ENCODE results near the gene IGDCC3.

Gene IGDCC3

GRCh38 chr15:65388306-65389080 lies 10.7 kb upstream of the IGDCC3 start:
- DNase-seq (ENCODE audit: low spot score) = no peak

DNA sequence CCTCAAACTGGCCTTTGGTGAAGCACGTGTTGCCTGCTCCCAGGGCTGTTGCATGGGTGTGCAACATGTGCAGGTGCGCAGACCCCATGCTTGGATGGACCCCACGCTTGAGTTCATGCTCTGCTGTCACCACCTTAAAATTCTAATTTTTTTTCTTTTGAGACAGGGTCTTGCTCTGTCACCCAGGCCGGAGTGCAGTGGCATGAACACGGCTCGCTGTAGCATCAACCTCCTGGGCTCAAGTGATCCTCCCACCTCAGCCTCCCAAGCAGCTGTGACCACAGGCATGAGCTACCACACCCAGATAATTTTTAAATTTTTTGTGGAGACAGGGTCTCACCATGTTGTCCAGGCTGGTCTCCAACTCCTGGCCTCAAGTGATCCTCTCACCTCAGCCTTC lies 9.1 kb upstream of the IGDCC3 start:
- no peak for DNase-seq (ENCODE audit: low spot score)

- no peak for DNase-seq (ENCODE audit: low spot score)
Observed at GRCh38 chr15:65386376-65386775, 8.6 kb upstream of the IGDCC3 start.

DNA sequence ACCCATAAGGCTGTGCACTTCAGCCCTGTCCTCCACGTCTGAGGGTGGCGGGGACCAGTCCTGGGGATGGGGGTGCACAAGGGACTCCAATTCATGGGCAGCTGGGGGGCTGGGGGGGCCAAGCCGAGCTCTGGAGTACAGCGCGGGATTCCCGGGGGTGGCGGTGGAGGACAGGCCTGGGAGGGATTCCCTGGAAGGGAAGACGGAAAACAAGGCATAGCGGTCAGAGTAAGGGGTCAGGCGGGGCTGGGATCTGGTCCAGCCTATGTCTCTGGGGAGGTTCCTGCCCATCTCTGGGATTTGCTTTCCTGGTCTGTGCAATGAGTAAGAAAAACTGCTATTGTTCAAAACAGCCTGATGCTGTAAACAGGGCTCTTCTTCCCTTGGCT lies 8.1 kb upstream of the IGDCC3 start:
- DNase-seq (ENCODE audit: low spot score) = no peak

DNA sequence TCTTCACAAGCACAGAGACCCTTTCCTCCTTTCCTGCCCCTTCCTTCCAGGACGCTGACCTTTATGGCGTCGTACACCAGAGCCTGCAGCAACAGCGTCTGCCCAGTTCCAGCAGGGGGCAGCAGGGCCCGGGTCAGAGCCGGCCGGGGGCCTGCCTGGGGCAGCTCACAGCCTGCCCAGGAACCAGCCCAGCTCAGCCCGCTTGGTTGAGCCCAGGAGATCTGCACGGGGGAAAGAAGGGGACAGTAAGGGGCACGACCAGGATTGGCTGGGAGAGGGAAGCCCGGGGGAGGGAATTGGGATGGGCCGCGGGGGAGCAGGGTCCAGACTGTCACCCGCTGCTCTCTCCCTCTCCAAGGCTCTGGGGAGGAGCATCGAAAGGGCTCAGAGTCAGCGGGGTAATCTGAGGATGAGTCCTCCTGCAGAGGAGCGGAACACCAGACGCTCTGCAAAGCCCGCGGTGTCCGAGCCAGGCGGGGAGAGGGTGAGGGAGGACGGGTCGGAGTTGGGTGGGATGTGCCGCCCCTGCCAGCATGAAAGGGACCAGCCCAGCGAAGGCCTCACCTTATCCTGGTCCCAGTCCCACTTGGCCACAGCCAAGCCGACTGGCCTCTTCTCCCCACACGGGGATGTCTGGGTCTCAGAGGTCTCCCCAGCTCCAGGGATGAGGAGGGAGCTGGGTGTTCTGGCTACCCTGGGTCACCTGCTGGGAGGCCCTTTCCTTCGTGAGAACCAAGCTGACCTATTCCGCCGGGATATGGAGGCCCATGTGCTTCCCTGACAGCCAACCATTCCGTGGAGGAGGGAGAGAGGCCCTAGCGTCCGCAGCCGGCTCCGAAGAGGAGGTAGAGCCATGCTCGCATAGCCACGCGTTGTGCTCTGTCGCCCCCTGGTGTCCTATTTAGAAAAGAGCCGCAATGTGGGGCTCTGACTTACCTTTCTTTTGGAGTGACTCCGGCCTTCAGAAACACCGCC lies 7.4 kb upstream of the IGDCC3 start:
- peak; percentile 93 for DNase-seq (ENCODE audit: low spot score)

DNA sequence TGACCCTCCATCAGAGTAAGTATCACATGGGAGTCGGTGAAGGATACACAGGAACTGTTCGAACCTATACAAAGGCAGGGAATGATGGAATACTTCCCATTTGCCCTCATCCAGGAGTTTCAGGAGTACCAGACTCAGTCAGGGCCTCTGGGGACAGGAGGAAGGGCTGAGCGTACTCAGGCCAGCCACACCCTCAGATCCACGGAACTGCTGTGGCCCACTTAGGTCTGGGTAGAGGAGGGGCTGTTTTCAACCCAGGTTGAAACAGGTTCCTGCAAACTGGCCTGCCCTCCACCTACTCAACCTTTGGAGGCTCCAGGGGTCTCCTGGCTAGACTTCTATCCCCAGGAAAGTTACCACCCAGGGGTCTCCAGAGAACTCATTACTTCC lies 6.7 kb upstream of the IGDCC3 start:
- peak; percentile 35 for DNase-seq (ENCODE audit: low spot score)

- DNase-seq (ENCODE audit: low spot score) = no peak
Observed at GRCh38 chr15:65383991-65384390, 6.2 kb upstream of the IGDCC3 start.

GRCh38 chr15:65383456-65383855 lies 5.7 kb upstream of the IGDCC3 start:
- no peak for DNase-seq (ENCODE audit: low spot score)

GRCh38 chr15:65382921-65383320 lies 5.1 kb upstream of the IGDCC3 start:
- no peak for DNase-seq (ENCODE audit: low spot score)

DNA sequence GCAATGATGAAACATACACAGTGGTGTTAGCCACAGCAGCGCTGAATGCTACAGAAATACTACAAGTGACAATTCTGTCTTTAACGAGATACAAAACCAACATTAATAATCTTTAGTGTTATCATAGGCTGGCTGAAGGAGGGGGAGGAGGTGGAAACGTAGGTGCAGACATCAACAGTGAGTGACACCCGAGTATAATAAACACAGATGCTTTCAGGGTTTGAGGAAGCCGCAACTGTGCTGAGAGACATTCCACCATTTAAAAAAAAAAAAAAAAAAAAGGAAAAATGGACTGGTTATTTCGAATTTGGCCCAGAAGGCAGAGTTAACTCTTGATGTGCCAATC lies 4.3 kb upstream of the IGDCC3 start:
- DNase-seq (ENCODE audit: low spot score) = no peak

DNA sequence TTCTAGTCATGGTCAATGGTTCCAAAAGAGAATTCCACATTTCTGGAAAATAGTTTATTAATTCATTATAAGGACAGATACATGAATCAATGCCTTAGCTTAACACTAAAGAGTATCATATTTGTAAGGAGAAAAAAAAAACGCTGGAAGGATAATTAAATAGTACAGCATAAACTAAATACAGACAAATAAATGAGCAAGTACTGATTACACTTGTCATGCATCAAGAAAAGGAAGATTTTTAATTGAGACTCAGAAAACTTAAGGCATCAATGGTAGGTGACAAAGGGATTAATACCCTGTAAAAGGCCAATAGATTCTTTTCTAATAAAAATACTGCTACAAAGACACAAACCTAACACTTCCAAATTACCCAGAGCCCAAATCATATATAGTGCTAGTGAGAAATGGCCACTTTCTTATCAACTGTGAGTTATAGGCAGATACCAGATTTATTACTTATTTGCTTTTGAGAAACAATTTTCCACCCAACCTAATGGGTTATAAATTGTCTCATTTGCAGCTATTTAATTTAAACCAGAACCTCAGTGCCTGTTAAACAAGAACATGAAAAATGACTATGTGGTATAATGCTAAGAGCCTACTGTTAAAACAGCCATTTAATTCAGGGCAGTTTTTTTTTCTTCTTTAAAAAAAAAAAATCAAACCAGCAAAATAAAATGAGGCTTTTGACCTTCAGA lies 3.8 kb upstream of the IGDCC3 start:
- DNase-seq (ENCODE audit: low spot score) = no peak

DNA sequence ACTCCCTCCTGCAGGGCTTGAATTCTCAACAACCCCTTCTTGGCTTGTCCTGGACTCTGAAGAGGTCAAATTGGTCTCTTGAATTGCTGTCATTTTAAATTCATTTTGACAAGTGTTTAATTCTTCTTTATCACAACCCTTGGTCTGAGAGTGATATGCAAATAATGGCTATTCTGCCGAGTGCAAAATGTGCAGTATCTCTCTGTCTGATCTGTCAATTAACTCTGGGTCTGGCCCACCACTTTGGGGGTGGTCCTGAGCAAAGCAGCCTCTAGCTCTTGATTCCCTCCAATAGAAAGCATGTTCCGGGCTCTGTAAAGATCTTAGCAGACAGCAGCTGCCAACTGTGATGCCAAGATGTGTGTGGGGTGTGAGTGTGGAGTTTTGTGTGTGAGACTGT lies 2.2 kb upstream of the IGDCC3 start:
- DNase-seq (ENCODE audit: low spot score) = peak; percentile 76

- no peak for DNase-seq (ENCODE audit: low spot score)
Observed at GRCh38 chr15:65377105-65377975, 462 bp downstream of the IGDCC3 start.

- no peak for DNase-seq (ENCODE audit: low spot score)
Observed at GRCh38 chr15:65376767-65377104, 1.1 kb downstream of the IGDCC3 start.

DNA sequence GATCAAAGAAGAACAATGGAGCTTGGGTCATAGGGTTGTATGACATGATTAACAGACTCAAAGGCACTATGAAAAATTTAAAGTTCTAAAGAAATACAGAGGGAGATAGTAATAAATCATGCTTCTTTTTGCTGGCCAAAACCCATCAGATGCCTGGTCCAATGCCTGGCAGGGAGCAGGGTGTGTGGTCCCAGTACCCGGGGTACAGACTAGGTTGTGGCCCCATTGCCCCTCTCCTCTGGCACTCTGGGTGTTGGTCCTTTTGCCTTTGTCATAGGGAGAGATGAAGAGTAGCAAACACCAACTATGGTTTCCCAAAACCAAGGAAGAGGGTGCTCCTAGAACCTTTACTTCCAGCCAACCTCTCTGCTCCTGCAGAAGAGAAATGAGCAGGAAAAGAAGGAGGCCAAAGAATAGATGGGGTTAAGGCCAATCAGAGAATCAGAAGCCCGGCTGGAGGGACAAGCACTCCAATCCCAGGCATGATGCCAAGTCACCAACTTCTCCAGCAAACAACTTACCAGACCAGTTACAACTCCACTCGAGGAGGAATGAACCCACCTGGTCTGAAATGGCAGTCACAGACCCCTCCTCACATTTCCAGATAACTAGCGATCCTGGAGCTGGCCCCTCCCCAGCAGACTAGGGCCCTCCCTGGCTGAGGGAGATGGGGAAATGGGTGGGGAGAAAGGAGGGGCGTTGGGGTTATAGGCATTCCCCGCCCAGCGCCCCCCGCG lies 1.8 kb downstream of the IGDCC3 start:
- no peak for DNase-seq (ENCODE audit: low spot score)

DNA sequence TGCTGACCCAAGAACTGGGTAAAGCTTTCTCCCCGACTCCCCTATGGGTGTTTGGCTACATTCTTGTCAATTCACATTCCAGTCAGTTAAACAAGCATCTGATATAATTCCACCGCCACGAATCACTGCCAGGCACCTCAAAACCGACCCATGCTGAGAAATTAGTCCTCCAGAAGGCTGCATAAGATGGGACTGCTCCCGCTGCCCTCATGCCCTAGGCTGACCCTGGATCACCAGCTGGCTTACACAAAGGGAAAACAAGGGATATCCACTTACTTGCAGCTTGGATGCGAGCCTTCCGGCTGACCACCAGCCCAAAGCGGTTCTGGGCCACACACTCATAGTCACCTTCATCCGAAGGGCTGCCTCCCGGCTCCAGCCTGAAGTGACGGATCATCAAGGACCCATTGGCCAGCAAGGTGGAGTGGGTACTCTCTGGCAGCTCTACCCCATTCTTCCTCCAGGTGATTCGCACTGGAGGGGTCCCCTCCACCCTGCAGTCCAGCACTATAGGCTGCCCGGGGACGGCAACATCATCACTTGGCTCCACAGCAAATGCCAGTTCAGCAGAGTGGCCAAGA lies 2.9 kb downstream of the IGDCC3 start:
- no peak for DNase-seq (ENCODE audit: low spot score)

DNA sequence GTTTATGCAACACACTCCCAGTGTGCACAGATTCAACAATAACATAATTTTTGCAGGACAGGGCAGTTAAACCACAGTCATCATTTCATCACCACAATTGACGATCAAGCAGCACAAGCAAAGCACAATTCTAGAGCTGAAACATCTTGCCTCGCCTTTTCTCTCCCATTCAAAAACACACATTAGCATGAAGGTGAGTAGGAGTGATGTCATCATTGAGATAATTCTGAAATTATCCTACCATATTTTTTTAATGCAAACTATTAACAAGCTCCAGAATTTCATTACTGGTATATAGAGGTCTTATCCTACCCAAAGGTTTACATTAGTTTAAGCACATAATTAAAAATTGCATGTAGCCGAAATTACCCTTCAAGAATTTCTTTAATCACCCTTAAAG lies 3.5 kb downstream of the IGDCC3 start:
- DNase-seq (ENCODE audit: low spot score) = no peak

- DNase-seq (ENCODE audit: low spot score) = no peak
Observed at GRCh38 chr15:65373163-65373651, 4.6 kb downstream of the IGDCC3 start.

DNA sequence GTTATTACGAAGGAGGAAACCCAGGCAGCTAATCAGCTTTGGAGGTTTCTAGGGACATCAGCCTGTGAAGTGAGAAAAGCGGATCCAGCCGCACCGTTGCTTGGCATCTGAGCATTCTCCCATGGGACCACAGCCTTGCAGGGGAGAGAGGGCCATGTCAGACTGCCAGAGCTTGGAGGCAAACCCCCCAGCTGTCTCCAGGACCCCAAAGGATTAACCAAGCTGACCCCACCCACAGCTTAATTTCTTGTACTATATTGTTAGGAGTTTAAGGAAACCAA lies 5.1 kb downstream of the IGDCC3 start:
- no peak for DNase-seq (ENCODE audit: low spot score)
